Esophagus muscularis mucosa (tissue), 4 donors: ENCODE measurements around the gene SSR3. TPM values are rescaled to one million over a fixed set of nuclear protein-coding genes. Genes with fewer than 3 reads are reported as not detected.

Experiments
- DNase-seq: peaks from one replicate; pipeline ENCODE4 v3.0.0-alpha.2; 2017; ENCODE audit errors: extremely low spot score
- H3K27ac ChIP-seq, 4 donors: fragments of 200-600 bp; sonication (generic); replicated peaks in 1 of 4; 1 replicate in 3 of 4; 2 replicates in 1 of 4; pipeline ENCODE4 v1.5.1; 2016 to 2019; ENCODE audit warnings: mild to moderate bottlenecking in 1 of 4
- H3K27me3 ChIP-seq, 4 donors: fragments of 200-600 bp; sonication (generic); one replicate each; pipeline versions ENCODE4 v1.5.1 to v1.6.0; 2016 to 2019
- H3K36me3 ChIP-seq, 4 donors: fragments of 200-600 bp; sonication (generic); one replicate each; pipeline ENCODE4 v1.5.1; 2016 to 2019
- H3K4me1 ChIP-seq, 4 donors: fragments of 200-600 bp; sonication (generic); one replicate each; pipeline ENCODE4 v1.5.1; 2016 to 2019
- H3K4me3 ChIP-seq, 4 donors: fragments of 200-600 bp; sonication (generic); 1 replicate in 2 of 4; 2 replicates in 2 of 4; pipeline ENCODE4 v1.5.1; 2016 to 2019; ENCODE audit warnings: mild to moderate bottlenecking in 4 of 4, moderate library complexity in 1 of 4
- H3K9me3 ChIP-seq, 4 donors: fragments of 200-600 bp; sonication (generic); 1 replicate in 3 of 4; 2 replicates in 1 of 4; pipeline ENCODE4 v1.5.1; 2016 to 2019
- EP300 ChIP-seq: sonication (generic); formaldehyde crosslinking; IDR thresholded peaks from one replicate; pipeline ENCODE4 v1.6.1; 2017; ENCODE audit warnings: antibody characterized with exemption
- POLR2A ChIP-seq: fragments of 450-650 bp; IDR thresholded peaks from one replicate; pipeline ENCODE4 v1.6.1; 2017; ENCODE audit warnings: antibody characterized with exemption, moderate library complexity, mild to moderate bottlenecking, low read depth
- POLR2AphosphoS5 ChIP-seq, 2 donors: sonication (generic); formaldehyde crosslinking; IDR thresholded peaks; one replicate each; pipeline ENCODE4 v1.6.1; 2017; ENCODE audit warnings: antibody characterized with exemption in 2 of 2
- WGBS: methylation state at CpG from one replicate; pipeline ENCODE4 v1.1.5; 2018; 5-methylcytosine and 5-hydroxymethylcytosine counted together
- intact Hi-C: fragments of 100-400 bp; cut with DNase I; formaldehyde crosslinking; loops from one replicate; pipeline ENCODE4 v1.15.1; 2023
- total RNA-seq, 4 donors: library from RNA; depleted of rRNA; stranded (reverse); fragments of >200 nt; gene quantifications; one replicate each; pipeline versions ENCODE4 v1.1.0 to v1.2.1, GENCODE V29; 2016
- TF ChIP-seq, protein P1 (sequence below), 3 experiments: fragments of 200-600 bp in 2 of 3; fragments of 450-650 bp in 1 of 3; sonication (generic) in 2 of 3; IDR thresholded peaks; one replicate each; pipeline ENCODE4 v1.5.1; 2017 to 2019; ENCODE audit warnings: antibody characterized with exemption in 3 of 3, mild to moderate bottlenecking in 2 of 3, moderate library complexity in 1 of 3

The SSR3 gene
- total RNA-seq, 4 donors from 2014 or later, result 170 to 211 (median 207) TPM

DNA sequence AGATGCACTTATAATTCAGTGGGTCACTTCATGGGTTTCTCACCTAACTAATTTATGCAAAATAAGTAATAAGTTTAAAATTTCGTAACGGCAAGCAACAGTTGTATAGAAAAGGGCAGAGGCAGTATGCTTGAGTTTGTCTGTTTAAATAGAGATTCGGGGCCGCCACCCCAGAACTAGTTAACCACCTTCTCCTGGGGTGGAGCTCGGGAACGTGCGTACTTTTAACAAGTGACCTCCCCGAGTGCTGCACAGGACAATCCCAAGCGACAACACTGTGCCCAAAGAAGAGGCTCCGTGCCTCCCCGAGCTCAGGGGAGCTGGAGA is 439 bp downstream of the SSR3 start:
- intact Hi-C loops, result loop anchor here (10.0 kb wide), 1 partner anchor 270 kb away; the partner anchor contains the start of gene LEKR1
- 0% methylated on average over 9 of the region's 11 CpGs for WGBS

DNA sequence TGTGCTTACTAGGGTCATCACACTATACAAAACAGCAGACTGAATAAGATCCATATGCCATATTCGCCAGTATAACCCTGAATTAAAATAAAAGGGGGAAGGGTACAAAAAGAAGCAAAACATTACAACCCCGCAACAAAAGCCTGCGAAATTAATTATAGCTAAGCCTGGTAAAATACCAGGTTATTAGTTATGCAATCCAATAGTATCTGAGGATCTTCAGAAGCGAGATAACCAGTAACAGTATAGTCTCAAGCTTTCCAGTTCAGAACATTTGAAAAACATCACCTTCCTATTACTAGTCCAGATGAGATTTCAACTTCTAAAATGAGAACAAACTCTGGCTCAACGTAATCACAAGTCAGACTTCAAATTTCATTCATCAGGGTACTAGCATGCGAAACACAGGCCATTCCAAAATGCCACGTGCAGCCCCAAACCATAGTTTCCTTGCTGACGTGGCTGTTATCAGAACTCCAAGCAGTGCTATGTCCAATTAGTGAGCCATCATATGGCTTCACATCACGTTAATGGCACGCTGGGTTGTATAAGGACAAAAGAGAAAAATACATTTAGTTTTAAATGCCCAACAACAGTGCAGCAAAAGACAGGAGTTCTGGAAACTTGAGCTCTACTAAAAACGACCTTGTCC is 1.1 kb downstream of the SSR3 start:
- Histone ChIP-seq H3K36me3 (peaks cover 0 to 26% (median 6%) of the 10 kb centered on the region in 4 donors), H3K4me1 (peaks cover 25 to 58% (median 55%) of the 10 kb centered on the region in 4 donors), H3K4me3 (peak overlapping the region; percentile 75 to 95 (median 79)), H3K9me3 (no peaks in the 10 kb centered on the region), H3K27ac (peak overlapping the region; percentile 86 to 88 (median 88)), H3K27me3 (no peaks in the 10 kb centered on the region)
- TF ChIP-seq EP300, result no peak
- TF ChIP-seq, protein P1, sequence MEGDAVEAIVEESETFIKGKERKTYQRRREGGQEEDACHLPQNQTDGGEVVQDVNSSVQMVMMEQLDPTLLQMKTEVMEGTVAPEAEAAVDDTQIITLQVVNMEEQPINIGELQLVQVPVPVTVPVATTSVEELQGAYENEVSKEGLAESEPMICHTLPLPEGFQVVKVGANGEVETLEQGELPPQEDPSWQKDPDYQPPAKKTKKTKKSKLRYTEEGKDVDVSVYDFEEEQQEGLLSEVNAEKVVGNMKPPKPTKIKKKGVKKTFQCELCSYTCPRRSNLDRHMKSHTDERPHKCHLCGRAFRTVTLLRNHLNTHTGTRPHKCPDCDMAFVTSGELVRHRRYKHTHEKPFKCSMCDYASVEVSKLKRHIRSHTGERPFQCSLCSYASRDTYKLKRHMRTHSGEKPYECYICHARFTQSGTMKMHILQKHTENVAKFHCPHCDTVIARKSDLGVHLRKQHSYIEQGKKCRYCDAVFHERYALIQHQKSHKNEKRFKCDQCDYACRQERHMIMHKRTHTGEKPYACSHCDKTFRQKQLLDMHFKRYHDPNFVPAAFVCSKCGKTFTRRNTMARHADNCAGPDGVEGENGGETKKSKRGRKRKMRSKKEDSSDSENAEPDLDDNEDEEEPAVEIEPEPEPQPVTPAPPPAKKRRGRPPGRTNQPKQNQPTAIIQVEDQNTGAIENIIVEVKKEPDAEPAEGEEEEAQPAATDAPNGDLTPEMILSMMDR (IDR thresholded peaks at IDR 0.05), result no peak
- TF ChIP-seq POLR2AphosphoS5 (IDR thresholded peaks at IDR 0.05), result no peak
- no peak for TF ChIP-seq POLR2A
- 27% methylated on average over 11 of the region's 11 CpGs for WGBS
- no peak for DNase-seq
- intact Hi-C loops, result loop anchor here (10.0 kb wide), 1 partner anchor 271 kb away; the partner anchor contains the start of gene LEKR1

More for the DNA sequence above, 439 bp downstream of the SSR3 start:
- no peak for DNase-seq
- TF ChIP-seq POLR2A, result no peak
- TF ChIP-seq POLR2AphosphoS5 (IDR thresholded peaks at IDR 0.05), result no peak
- H3K36me3 ChIP-seq, result peaks cover 0 to 26% (median 5%) of the 10 kb centered on the region in 4 donors
- H3K4me3 ChIP-seq, result peak overlapping the region; percentile 75 to 95 (median 79)
- H3K9me3 ChIP-seq, result no peaks in the 10 kb centered on the region
- H3K27ac ChIP-seq, result peak overlapping the region; percentile 86 to 88 (median 88)
- peaks cover 24 to 52% (median 49%) of the 10 kb centered on the region in 4 donors for H3K4me1 ChIP-seq
- no peaks in the 10 kb centered on the region for H3K27me3 ChIP-seq

DNA sequence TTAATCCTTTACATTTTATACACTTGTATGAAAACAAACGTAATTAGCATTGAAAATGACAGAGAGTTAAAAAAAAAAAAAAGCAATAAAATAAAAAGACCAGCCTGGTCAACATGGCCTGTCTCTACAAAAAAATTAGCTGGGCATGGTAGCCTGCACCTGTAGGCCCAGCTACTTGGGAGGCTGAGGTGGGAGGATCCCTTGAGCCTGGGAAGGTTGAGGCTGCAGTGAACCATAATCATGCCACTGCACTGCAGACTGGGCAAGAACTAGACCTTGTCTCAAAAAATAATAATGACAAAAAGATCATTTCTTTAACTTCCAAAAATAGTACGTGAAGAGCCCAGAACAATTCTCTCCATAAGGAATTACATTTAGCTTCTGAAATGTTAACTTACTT is 1.9 kb downstream of the SSR3 start:
- Histone ChIP-seq H3K27ac (peak overlapping the region; percentile 86 to 88 (median 88)), H3K4me3 (peak overlapping the region; percentile 75 to 95 (median 79)), H3K27me3 (no peaks in the 10 kb centered on the region), H3K9me3 (no peaks in the 10 kb centered on the region), H3K4me1 (peaks cover 34 to 66% (median 64%) of the 10 kb centered on the region in 4 donors), H3K36me3 (peaks cover 0 to 35% (median 10%) of the 10 kb centered on the region in 4 donors)
- no peak for DNase-seq
- 69% methylated on average over 2 of the region's 2 CpGs for WGBS
- no peak for TF ChIP-seq POLR2AphosphoS5 (IDR thresholded peaks at IDR 0.05)
- no peak for TF ChIP-seq POLR2A
- TF ChIP-seq, protein P1 (IDR thresholded peaks at IDR 0.05), result no peak
- TF ChIP-seq EP300, result no peak
- intact Hi-C loops, result loop anchor here (10.0 kb wide), 1 partner anchor 272 kb away; the partner anchor contains the start of gene LEKR1

DNA sequence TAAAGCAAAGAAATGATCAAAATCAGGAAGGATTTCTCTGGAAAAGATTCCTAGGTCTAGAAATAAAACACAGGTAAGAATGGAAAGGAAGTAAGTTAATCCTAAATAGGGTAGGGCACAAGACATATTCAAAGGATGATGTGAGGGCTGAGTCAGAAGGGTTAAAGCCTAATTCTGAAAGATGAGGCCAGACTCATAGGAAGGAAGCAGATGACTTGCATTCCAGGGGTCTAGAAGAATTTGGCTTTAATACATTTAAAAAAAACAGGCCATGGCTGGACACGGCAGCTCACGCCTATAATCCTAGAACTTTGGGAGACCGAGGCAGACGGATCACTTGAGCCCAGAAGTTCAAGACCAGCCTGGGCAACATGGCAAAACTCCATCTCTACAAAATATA is 3.2 kb downstream of the SSR3 start:
- Histone ChIP-seq H3K9me3 (no peaks in the 10 kb centered on the region), H3K4me1 (peaks cover 44 to 78% (median 76%) of the 10 kb centered on the region in 4 donors), H3K27ac (peak overlapping the region; percentile 45 to 88 (median 82)), H3K4me3 (peak overlapping the region; percentile 17 to 95 (median 76)), H3K27me3 (no peaks in the 10 kb centered on the region), H3K36me3 (peaks cover 0 to 40% (median 17%) of the 10 kb centered on the region in 4 donors)
- 47% methylated on average over 3 of the region's 4 CpGs for WGBS
- DNase-seq, result no peak
- intact Hi-C loops, result loop anchor here (10.0 kb wide), 1 partner anchor 273 kb away; the partner anchor contains the start of gene LEKR1
- TF ChIP-seq, protein P1 (IDR thresholded peaks at IDR 0.05), result no peak
- TF ChIP-seq EP300, result no peak
- no peak for TF ChIP-seq POLR2A
- no peak for TF ChIP-seq POLR2AphosphoS5 (IDR thresholded peaks at IDR 0.05)

DNA sequence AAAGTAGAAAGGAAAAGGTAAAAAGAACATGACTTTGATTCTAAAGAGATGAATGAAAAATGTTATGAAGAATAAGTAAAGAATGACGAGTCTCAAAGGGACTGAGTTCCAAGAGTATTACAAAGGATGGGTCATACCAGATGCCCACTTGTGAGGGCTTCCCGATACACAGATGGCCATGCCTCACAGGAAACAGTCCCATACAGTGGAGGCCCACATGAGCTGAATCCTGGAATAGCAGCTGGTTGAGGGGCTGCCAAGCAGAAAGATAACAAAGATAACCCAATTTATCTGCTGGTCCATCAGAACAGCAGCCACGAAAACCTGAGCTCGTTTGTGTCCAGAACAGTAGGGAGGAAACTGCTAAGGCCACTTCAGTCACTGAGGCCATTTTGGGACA is 3.7 kb downstream of the SSR3 start:
- TF ChIP-seq, protein P1 (IDR thresholded peaks at IDR 0.05), result no peak
- TF ChIP-seq EP300 (no peak), POLR2AphosphoS5 (IDR thresholded peaks at IDR 0.05) (no peak), POLR2A (no peak)
- intact Hi-C loops, result loop anchor here (10.0 kb wide), 1 partner anchor 274 kb away; the partner anchor contains the start of gene LEKR1
- H3K27me3 ChIP-seq, result no peaks in the 10 kb centered on the region
- WGBS, result 60% methylated on average over 4 of the region's 4 CpGs
- no peaks in the 10 kb centered on the region for H3K9me3 ChIP-seq
- H3K4me3 ChIP-seq, result peak overlapping the region in 2 of 4 donors; percentile 17 to 95
- DNase-seq, result no peak
- H3K36me3 ChIP-seq, result peaks cover 4 to 45% (median 22%) of the 10 kb centered on the region in 4 donors
- H3K4me1 ChIP-seq, result peaks cover 48 to 83% (median 81%) of the 10 kb centered on the region in 4 donors
- peak overlapping the region; percentile 45 to 88 (median 82) for H3K27ac ChIP-seq
